ENCODE measurements around the gene SPANXA1.
"Not testable (repeated sequence)": the region's sequence is repeated elsewhere in the genome, so short reads cannot be mapped to it uniquely, and the experiment has no call there.

Gene SPANXA1

DNA sequence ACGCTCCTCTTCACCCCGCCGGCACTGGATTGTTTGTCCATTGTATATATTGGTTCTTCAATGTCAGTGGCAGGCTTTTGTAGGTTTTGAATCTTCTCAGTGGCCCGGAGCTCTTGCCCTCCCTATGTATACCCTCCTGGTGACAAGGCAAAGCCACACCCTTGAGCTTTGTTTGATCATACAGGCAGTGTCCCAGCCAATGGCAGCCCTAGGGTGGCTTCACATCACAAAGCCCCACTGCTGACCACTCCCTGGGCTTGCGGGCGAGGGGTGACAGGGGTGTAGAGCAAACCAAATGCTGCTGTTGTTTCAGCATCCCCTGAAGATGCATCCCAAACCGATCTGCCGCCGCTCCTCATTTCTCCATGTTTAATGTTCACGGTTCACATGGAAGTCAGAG, at the start of gene SPANXA1:
TSS of gene SPANXA1 (minus strand) at position 101 of the 400 bp plus-strand sequence. CDS start at position 41, 60 bp downstream.
- not testable (repeated sequence) for DNase-seq (ENCODE audit: low read depth)

DNA sequence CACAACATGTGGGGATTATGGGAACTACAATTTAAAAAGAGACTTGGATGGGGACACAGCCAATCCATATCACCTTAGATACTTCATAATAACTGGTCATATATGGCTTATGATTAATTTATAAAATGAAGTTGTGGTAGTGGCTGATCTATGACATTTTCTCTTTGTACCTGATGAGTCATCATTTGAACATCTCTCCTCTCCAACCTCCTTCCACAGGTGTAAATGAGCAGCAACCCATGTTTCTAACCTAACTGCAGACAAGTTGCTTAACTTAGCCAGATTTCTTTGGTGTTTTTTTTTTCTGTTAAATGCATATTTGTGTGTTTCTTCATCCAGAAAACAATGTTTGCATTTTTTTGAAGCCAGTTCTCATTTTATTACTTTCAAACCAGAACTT, 47.6 kb upstream of the SPANXA1 start:
- DNase-seq (ENCODE audit: low read depth), result no peak

GRCh38 chrX:141619336-141619735, 34.8 kb upstream of the SPANXA1 start:
- no peak for DNase-seq (ENCODE audit: low read depth)

- no peak for DNase-seq (ENCODE audit: low read depth)
Observed at GRCh38 chrX:141609111-141609510, 24.6 kb upstream of the SPANXA1 start.

- DNase-seq (ENCODE audit: low read depth), result not testable (repeated sequence)
Observed at GRCh38 chrX:141589408-141589807, 4.9 kb upstream of the SPANXA1 start, which contains the start of gene SPANXA2. SPANXA2 (plus strand) TSS chrX:141589708; CDS start chrX:141589768, 60 bp downstream.

DNA sequence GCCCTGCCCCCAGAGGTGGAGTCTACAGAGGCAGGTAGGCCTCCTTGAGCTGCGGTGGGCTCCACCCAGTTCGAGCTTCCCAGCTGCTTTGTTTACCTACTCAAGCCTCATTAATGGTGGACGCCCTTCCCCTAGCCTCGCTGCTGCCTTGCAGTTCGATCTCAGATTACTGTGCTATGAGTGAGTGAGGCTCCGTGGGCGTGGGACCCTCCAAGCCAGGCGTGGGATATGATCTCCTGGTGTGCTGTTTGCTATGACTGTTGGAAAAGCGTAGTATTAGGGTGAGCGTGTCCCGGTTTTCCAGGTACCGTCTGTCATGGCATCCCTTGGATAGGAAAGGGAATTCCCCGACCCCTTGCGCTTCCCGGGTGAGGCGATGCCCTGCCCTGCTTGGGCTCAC, 42.0 kb downstream of the SPANXA1 start:
- DNase-seq (ENCODE audit: low read depth), result not testable (repeated sequence)
